LNCaP clone FGC (cell line): ENCODE measurements around the gene CC2D2B.

ENCODE experiments used
- DNase-seq: peaks from one replicate; pipeline ENCODE4 v3.0.0-alpha.2; 2011; ENCODE audit warnings: low read depth
- H3K4me3 ChIP-seq: 2 replicates; pipeline ENCODE4 v1.5.1; 2011; ENCODE audit warnings: mild to moderate bottlenecking, low read depth, low read length, control low read depth
- TF ChIP-seq, protein P1 (sequence below): IDR thresholded peaks from 2 replicates; pipeline ENCODE4 v1.5.1; 2012; ENCODE audit warnings: mild to moderate bottlenecking; ENCODE audit not compliant: control insufficient read depth, insufficient read depth; ENCODE audit errors: extremely low read depth

Gene CC2D2B

GRCh38 chr10:96056787-96057186 lies 149.0 kb downstream of the CC2D2B start:
- no peak for DNase-seq
- H3K4me3 ChIP-seq = no peak overlapping the region
- TF ChIP-seq, protein P1, sequence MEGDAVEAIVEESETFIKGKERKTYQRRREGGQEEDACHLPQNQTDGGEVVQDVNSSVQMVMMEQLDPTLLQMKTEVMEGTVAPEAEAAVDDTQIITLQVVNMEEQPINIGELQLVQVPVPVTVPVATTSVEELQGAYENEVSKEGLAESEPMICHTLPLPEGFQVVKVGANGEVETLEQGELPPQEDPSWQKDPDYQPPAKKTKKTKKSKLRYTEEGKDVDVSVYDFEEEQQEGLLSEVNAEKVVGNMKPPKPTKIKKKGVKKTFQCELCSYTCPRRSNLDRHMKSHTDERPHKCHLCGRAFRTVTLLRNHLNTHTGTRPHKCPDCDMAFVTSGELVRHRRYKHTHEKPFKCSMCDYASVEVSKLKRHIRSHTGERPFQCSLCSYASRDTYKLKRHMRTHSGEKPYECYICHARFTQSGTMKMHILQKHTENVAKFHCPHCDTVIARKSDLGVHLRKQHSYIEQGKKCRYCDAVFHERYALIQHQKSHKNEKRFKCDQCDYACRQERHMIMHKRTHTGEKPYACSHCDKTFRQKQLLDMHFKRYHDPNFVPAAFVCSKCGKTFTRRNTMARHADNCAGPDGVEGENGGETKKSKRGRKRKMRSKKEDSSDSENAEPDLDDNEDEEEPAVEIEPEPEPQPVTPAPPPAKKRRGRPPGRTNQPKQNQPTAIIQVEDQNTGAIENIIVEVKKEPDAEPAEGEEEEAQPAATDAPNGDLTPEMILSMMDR = no peak

- no peak overlapping the region for H3K4me3 ChIP-seq
- DNase-seq = no peak
- TF ChIP-seq, protein P1 = no peak
Observed at GRCh38 chr10:96061232-96061631, 153.5 kb downstream of the CC2D2B start.

DNA sequence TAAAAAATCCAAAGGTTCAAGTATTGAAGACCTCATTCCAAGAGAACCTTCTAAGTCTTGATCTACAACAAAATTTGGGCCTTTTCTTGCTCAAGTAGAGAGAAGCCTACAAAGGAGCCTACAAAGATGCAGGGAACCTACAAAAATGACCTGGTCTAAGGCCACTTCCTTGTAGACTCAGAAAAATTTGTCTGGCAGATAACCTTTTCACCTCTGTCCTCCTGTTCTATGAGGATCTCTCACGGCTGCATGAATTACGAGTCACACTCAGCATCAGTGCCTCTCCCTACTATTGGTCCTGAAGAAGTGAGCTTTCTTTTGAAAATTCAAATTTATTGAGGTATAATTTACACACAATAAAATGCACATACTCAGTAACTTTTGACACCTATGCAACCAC lies 164.9 kb downstream of the CC2D2B start:
- H3K4me3 ChIP-seq = no peak overlapping the region
- TF ChIP-seq, protein P1 = no peak
- DNase-seq = no peak

- H3K4me3 ChIP-seq = no peak overlapping the region
- DNase-seq = no peak
- TF ChIP-seq, protein P1 = no peak
Observed at GRCh38 chr10:96073722-96074121, 165.9 kb downstream of the CC2D2B start.

GRCh38 chr10:96074776-96075175 lies 167.0 kb downstream of the CC2D2B start:
- no peak overlapping the region for H3K4me3 ChIP-seq
- DNase-seq = no peak
- TF ChIP-seq, protein P1 = no peak

DNA sequence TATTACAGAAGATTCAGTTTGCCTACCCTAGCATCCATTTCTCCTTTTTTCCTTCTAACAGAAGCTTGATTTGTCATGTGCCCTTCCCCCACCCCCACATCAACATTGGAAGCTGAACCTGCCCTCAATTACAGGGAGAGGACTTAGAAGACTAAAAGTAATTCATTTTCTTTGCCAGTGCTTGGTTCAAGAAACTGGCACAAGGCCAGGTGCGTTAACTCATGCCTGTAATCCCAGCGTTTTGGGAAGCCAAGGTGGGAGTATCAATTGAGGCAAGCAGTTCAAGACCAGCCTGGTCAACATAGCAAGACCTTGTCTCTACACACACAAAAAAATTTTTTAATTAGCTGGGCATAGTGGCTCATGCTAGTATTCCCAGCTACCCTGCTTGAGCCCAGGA lies 168.2 kb downstream of the CC2D2B start:
- TF ChIP-seq, protein P1 = no peak
- no peak overlapping the region for H3K4me3 ChIP-seq
- DNase-seq = no peak

DNA sequence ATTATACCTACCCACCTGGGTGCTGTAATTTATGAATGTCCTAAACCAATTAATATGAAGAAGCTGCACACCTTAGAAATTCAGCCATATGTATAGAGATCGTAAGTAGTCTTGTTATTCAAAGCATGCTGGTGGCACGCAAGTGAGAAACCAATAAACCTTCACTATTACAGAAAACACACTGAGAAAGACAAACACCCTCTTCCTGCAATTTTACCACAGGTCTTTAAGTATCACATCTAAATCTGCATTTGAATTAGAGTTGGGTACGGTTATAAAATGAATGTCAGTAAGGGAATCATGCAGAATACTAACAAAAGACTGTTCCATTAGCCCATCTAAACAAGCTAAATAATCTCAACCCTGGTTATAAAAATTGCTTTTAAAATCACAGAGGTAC lies 169.4 kb downstream of the CC2D2B start:
- H3K4me3 ChIP-seq = no peak overlapping the region
- TF ChIP-seq, protein P1 = no peak
- DNase-seq = no peak
